HT1080 (cell line): ENCODE measurements around the gene MT1H. TPM values are rescaled to one million over a fixed set of nuclear protein-coding genes. Genes with fewer than 3 reads are reported as not detected.

ENCODE experiments used
- DNase-seq: peaks from one replicate; pipeline ENCODE4 v3.0.0-alpha.2; 2015; ENCODE audit warnings: low read depth
- total RNA-seq: library from RNA; depleted of rRNA; stranded (reverse); fragments of >200 nt; shearing (Covaris generic); gene quantifications from 2 replicates; pipeline ENCODE4 v1.2.3, GENCODE V29; 2014

The MT1H gene
- total RNA-seq, 1 experiment from 2014 or later, result not detected

- DNase-seq, result no peak
Measured at GRCh38 chr16:56684256-56684925, 14.8 kb downstream of the MT1H start.

- no peak for DNase-seq
Measured at GRCh38 chr16:56684926-56685590, 15.4 kb downstream of the MT1H start.

- DNase-seq, result no peak
Measured at GRCh38 chr16:56686758-56687157, 17.1 kb downstream of the MT1H start.

- no peak for DNase-seq
Measured at GRCh38 chr16:56688762-56689161, 19.1 kb downstream of the MT1H start.

GRCh38 chr16:56689171-56689570, 19.6 kb downstream of the MT1H start:
- no peak for DNase-seq

GRCh38 chr16:56690420-56691122, 21.0 kb downstream of the MT1H start:
- no peak for DNase-seq

- peak; percentile 81 for DNase-seq
Measured at GRCh38 chr16:56691885-56692284, 22.3 kb downstream of the MT1H start.

GRCh38 chr16:56695246-56695645, 25.6 kb downstream of the MT1H start:
- DNase-seq, result no peak

- no peak for DNase-seq
Measured at GRCh38 chr16:56697456-56698155, 28.0 kb downstream of the MT1H start.

GRCh38 chr16:56700195-56700594, 30.6 kb downstream of the MT1H start:
- no peak for DNase-seq

- no peak for DNase-seq
Measured at GRCh38 chr16:56700631-56701030, 31.0 kb downstream of the MT1H start.

- no peak for DNase-seq
Measured at GRCh38 chr16:56701534-56701933, 31.9 kb downstream of the MT1H start.

- DNase-seq, result no peak
Measured at GRCh38 chr16:56702836-56703235, 33.2 kb downstream of the MT1H start.

- no peak for DNase-seq
Measured at GRCh38 chr16:56708525-56709442, 39.2 kb downstream of the MT1H start.

GRCh38 chr16:56709443-56710040, 39.9 kb downstream of the MT1H start:
- no peak for DNase-seq

- DNase-seq, result no peak
Measured at GRCh38 chr16:56710181-56710737, 40.6 kb downstream of the MT1H start.

GRCh38 chr16:56711862-56712261, 42.2 kb downstream of the MT1H start:
- no peak for DNase-seq

GRCh38 chr16:56713794-56714193, 44.2 kb downstream of the MT1H start:
- no peak for DNase-seq

GRCh38 chr16:56715126-56715525, 45.5 kb downstream of the MT1H start:
- DNase-seq, result no peak

GRCh38 chr16:56716761-56717160, 47.1 kb downstream of the MT1H start:
- no peak for DNase-seq
